SIG-M5 (cell line): Measurements from ENCODE around the gene SUN1.
"Not testable (repeated sequence)": the region's sequence is repeated elsewhere in the genome, so short reads cannot be mapped to it uniquely, and the experiment has no call there.

Source experiments
- DNase-seq: peaks from one replicate; lab custom pipeline; 2025; lab: John Stamatoyannopoulos, UW

The SUN1 gene

DNA sequence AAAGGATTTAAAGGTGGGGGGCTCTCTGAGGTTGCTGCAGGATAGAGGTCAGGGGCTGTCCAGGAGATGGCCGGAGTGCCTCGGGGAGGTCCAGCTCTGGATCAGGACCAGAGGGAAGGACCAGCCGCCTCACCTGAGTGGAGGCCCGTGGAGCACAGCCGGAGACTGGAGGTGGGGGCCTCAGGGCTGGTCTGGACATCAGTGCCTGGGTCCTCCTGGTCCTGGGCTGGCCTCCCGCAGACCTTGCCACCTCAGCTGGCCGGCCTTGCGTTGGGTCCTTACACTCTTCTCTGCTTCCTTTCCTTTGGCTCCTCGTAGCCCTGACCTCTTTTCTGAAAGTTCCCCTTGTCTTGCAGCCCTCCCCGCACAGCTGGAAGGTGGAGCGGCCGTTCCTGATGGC, 2.0 kb downstream of the SUN1 start:
- no peak for DNase-seq

DNA sequence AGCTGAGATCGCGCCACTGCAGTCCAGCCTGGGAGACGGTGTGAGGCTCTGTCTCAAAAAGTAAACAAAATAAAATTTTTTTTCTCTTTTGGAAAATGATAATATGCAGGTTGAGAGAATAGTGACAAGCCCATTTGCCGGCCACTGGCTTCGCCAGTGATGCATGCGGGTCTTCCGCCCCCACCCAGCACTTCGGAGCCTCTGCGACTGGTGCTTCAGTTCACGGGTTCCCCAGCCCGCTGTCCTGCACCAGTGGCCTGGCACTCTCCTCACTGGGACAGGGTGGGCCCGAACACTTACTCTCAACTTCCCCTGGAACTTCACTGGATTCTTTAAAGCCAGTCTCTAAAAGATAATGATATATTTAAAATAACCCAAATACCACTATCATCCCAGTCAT, 2.7 kb downstream of the SUN1 start:
- DNase-seq = no peak

DNA sequence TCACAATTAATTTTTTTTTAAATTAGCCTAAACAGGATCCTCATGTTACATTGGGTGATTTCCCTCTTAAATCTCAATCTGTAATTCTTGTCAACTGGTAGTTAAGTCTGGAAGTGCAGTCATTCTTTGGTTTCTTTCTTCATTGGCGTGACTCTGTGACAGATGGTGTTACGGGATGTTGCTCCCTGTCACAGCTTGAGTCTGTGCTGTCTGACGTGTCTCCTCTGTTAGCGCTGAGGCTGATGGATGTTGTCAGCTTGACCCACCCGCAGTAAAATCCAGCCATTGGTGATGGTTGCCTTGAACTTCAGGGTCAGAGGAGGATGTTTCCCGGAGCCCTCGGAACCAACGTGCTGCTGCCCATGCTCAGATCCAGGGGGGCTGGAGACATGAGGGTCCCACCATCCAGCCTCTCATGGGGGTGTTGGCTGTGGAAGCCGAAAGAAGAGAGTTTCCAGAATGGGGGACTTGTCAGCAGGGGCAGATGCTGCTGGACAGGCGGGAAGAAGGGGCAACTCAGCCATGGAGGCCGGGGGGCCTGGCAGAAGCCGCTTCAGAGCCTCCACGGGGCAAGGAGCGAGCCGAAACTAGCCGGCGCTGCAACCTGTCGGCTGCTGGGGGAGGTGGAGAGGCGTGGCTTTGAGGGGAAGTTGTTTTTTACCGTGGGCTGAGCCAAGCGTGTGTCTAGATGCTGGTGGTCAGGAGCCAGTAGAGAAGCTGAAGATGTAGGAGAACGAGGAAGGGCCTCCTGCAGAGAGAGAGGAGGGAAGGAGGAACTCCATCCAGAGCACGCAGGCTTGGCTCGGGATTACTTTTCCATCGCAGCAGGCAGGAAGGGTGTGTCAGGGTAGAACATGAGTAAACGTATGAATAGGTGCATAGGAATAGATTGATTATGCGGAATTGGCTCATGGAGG, 3.5 kb downstream of the SUN1 start:
- DNase-seq = no peak

DNA sequence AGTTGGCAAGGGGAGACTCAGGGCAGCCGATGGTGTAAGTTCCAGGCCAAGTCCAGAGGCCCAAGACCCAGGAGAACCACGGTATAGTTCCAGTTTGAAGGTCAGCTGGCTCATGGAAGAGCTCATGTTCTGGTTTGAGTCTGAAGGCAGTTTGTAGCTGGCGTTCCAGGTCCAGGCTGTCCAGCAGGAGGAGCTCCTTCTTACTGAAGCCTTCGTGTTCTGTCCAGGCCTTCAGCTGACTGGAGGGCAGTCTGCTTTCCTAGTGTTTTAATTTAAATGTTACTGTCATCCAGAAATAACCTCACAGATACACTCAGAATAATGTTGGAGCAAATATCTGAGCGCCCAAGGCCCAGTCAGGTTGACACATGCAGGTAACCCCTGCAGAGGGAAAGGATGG, 4.2 kb downstream of the SUN1 start:
- no peak for DNase-seq

DNA sequence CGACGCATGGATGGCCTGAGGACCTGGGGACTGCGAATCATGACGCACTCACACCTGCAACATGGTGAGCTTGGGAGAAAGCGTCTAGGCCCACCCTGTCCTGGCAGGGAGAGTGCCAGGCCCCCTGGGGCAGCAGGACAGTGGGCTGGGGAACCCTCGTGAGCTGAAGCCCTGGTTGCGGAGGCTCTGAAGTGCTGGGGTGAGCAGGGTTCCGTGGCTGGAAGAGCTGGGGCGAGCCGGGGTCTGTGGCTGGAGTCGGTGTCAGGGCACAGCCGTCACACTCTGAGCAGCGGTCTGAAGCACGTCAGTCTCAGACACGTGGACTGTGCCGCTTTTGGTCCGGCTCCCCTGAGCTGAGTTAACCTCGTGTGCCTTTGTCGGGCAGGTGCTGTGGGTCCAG, 4.7 kb downstream of the SUN1 start:
- DNase-seq = no peak

DNA sequence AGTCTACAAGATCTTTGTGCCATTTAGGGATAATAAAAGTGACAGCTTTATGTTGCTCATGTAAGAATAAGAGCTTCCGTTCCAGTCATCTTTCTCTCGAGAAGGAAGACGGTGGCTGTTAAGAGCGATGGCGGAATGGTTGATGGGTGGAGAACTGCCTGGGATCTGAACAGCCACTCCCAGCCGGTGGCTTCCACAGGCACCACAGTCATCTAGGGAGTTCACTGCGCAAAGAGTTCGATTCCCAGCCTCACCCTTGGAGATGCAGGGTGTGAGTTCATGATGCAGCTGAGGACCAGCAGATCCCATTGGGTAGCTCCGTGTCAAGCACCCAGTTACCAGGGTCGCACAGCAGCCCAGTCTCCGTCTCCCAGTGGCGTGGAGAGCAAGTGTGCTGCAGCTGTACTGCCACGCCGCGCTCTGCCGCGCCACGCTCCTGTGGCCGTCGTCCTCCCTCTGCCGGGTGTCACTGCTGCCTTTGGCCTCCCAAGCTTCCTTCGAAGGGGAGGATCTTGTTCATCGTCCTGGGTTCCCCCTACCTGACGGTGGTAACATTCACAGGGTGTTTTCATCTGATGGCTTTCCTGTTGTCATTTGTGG, 7.8 kb downstream of the SUN1 start:
- no peak for DNase-seq

DNA sequence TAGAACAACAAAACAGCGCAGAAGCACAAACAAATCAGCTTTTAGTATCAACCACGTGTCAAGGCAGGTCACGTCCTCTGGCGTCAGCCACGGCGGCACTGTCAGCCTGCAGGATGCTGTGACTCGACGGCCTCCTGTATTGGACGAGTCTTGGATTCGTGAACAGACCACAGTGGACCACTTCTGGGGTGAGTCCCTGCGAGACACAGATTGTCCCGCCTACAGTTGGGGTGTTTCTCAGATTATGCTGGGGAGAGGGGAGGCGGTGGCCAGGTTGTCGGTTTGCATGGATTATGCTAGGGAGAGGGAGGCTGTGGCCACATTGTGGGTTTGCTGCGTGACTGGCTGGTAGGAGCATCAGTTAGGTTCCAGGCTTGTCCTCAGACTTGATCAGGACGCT, 9.7 kb downstream of the SUN1 start:
- DNase-seq = no peak

DNA sequence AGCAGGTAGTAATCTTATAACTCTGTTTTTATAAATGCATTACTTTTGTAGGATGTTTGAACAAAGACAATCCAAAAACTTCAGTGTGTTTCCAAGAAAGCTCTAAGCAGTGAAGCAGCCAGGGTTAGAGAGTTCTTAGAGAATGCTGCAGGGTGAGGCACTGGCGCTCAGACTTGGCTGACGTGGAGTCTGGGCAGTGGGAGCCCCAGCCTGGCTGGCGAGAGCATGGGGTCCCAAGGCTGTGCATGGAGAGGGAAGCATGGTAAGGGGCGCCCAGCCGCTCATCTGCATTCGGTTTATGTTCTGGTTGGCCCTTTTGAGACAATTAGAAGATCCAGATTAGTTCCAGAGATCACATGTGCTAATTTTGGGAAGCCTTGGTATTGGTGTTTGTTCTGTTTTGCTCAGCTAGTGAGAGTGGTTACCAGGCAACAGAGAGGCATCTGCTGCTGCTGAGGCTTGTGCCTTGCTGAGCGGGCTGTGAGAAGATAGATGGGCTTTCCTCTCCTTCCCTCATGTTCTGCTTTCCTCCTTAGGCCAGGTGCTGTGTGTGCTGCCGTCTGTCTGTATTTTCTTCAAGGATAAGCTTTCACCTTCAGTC, 10.3 kb downstream of the SUN1 start:
- DNase-seq = no peak

DNA sequence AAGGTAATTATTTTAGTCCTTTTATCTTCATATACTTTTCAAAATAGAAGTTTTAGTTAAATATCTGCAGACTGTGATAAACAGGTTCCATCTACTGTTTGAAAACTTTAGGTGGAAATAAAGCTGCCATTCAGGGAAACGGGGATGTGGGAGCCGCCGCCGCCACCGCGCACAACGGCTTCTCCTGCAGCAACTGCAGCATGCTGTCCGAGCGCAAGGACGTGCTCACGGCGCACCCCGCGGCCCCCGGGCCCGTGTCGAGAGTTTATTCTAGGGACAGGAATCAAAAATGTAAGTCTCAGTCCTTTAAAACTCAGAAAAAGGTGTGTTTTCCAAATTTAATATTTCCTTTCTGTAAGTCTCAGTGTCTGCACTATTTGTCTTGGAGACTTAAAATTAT, 11.0 kb downstream of the SUN1 start:
- DNase-seq = no peak

DNA sequence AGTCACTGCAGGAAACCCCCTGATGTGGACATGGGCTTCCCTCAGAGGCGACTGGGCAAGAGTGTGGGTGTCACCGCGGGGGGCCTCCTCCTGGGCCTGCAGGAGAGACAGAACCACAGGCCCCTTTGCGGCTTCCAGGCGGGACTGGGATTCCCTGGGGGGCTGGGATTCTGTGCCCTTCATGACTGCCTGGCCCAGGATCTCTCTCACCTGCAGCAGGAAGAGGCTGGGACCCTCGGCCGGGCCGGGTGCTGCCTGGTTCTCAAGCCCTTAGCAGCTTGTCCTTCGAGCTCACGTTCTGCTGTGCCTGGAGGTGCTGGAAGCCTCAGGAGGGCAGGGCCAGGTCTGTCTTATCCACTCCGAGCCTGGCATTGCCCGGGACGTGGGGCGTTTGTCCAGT, 11.8 kb downstream of the SUN1 start:
- DNase-seq = no peak

DNA sequence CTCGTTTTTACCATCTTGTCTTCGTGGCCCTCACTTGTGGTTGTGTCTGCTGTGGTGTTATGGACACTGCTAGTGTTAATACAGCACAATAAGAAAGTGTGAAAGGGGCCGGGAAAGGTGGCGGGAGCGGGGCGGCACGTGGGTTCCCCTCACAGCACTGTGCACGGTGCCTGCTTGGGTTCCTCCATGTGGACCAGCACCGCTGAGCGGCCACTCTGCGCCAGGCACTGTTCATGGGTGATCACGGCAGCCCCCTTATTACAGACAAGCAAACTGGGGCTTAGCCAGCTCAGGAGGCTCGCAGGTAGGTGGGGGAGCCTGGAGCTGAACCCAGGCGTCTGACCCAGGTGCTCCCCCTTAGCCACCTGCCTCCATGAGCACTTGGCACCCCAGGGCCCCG, 12.2 kb downstream of the SUN1 start:
- no peak for DNase-seq

DNA sequence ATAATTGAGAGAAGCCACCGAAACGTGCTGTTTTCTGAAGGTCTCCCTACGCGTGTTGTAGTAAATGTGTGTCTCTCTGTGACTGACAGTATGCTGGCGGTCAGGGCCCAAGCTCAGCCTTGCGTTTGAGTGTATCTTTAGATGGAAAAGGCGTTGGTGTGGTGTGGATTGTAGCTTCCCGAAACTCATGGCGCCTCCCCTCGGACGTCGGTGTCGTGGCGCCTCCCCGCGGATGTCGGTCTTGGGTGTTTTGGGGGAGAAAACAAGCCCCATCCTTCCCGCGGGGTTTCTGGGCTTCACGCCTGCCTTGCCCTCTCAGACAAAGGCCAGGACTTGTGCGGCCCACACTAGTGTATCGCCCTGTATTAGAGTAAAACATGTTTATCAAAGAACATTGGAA, 12.8 kb downstream of the SUN1 start:
- no peak for DNase-seq

DNA sequence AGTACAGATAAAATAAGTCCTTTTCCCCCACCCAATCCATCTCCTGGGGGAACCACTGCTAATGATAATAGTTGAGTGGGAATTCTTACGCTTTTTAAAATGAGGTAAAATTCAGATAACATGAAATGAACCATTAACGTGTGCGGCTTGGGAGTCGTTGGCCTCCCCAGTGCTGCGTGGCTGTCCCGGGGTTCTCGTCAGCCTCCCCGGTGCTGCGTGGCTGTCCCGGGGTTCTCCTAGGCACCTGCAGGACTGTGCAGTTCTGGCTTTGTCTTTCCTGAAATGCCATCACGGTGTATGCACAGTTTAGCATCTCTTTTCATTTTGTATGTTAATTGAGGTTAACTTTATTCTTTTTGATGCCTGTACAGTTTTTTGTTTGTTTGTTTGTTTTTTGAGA, 13.5 kb downstream of the SUN1 start:
- DNase-seq = no peak

DNA sequence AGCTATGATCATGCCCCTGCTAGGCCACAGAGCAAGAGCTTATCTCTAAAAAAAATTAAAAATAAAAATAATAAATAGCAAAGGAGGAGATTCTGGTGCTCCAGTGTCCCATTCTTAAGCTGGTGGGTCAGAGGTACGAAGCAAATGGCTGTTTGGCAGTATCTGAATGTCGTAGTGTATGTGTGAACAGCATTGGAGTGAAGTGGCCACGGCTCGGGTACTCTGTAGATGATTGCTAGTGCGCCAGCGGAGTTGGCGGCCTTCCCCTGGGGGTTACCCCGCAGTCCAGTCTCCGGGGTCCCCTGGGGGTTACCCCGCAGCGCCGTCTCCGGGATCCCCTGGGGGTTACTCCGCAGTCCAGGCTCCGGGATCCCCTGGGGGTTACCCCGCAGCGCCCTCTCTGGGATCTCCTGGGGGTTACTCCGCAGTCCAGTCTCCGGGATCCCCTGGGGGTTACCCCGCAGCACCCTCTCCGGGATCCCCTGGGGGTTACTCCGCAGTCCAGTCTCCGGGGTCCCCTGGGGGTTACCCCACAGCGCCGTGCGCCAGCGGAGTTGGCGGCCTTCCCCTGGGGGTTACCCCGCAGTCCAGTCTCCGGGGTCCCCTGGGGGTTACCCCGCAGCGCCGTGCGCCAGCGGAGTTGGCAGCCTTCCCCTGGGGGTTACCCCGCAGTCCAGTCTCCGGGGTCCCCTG, 14.8 kb downstream of the SUN1 start:
- not testable (repeated sequence) for DNase-seq

DNA sequence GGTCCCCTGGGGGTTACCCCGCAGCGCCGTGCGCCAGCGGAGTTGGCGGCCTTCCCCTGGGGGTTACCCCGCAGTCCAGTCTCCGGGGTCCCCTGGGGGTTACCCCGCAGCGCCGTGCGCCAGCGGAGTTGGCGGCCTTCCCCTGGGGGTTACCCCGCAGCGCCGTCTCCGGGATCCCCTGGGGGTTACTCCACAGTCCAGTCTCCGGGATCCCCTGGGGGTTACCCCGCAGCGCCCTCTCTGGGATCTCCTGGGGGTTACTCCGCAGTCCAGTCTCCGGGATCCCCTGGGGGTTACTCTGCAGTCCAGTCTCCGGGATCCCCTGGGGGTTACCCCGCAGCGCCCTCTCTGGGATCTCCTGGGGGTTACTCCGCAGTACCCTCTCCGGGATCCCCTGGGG, 15.5 kb downstream of the SUN1 start:
- DNase-seq = not testable (repeated sequence)

DNA sequence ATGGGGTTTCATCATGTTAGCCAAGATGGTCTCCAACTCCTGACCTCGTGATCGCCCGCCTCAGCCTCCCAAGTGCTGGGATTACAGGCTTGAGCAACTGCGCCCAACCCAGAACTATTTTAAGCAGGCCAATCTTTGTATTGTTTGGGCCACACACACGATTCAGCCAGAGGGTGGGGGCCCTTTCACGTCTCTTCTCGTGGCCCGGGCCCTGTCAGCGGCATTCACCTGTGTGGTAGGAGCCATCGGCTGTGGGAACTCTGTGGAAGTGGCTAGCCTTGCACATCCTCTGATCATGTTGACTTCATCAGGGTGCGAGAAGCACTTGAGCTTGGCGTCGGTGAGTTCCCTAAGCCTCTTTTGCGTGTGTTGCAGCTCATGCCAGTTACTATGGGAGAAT, 16.9 kb downstream of the SUN1 start:
- DNase-seq = no peak

DNA sequence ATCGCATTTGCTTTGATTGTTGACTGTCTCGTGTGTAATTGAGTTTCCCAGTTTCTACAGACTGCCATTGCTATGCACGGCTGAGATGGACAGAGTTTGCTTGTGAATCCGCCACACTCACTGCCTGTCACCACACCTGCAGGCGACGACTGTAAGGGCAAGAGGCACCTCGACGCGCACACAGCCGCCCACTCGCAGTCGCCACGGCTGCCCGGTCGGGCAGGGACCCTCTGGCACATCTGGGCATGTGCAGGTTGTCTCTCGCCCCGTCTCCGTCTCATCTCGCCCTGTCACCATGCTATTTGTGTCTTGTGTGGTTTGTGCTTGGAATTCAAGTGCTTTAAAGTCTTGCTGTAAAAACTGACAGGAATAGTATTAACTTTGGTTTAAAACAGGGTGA, 17.5 kb downstream of the SUN1 start:
- DNase-seq = no peak

DNA sequence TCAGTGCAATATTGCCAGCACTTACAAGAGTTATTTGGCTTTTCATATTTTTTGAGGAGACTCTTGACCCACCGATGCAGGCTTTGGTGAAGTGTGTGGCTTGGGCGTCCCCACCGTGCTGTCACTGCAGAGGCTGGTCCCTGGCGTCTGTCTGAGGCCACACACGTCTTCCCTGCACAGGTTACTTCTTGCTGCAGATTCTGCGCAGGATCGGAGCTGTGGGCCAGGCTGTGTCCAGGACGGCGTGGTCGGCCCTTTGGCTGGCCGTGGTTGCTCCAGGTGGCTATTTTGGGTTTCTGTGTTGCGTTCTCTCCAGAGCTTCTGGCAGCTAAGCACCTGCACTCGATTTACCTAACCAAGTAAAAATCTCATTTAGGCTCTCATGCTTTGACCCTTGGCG, 18.9 kb downstream of the SUN1 start:
- no peak for DNase-seq

DNA sequence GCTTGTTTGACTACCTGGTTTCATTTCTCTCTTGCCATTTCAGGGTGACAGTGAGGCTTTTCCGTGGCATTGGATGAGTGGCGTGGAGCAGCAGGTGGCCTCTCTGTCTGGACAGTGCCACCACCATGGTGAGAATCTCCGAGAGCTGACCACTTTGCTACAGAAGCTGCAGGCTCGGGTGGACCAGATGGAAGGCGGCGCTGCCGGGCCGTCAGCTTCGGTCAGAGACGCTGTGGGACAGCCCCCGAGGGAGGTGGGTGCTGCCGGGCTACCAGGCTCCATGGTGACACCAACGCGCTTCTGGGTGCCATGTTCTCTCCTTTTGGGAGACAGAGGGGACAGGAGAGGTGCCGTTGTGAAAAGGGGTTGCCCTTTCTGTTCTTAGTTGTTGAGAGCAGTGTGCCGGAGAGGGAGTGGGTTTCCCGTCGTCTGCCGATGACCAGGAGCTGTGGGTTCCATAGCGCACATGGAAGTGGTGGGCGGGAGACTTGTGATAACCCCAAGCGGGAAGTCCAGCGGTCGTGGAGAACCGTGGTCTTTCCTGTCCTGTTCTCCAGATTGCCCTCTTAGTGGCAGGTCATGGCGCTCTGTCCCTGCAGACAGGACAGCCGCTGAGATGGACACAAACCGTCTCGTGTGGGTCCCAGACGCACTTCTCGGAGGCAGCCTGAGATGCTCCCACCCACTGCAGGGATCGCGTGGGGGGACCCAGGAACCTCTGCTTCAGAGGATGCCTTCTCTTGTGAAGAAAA, 21.3 kb downstream of the SUN1 start:
- DNase-seq = no peak

DNA sequence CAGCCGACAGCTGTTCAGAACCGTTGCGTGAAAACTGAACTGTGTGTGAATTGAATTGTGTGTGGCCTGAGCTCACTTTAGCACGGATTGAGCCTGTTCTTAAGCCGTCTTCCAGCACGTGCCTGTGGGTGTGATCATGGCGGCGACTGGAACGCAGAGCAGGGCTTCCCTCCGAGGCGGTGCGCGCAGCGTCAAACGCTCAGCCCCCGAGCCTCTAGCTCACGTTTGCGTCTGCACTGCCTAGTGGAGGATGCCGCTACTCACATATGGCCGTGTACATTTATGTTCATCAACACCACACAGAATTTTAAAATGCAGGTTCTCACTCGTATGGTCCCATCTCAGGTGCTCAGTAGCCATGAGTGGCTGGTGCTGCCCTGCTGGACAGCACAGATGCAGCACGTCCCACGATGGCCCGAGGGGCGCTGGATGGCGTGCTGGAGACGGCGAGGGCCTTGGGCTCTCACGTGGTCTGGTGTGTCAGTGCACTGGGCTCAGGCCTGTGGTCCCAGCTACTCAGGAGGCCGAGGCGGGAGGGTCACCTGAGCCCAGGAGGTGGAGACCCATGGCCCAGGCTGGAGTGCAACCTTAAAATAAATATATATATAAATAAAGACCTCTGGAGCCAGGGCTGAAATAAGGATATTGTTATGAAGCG, 22.0 kb downstream of the SUN1 start:
- no peak for DNase-seq

DNA sequence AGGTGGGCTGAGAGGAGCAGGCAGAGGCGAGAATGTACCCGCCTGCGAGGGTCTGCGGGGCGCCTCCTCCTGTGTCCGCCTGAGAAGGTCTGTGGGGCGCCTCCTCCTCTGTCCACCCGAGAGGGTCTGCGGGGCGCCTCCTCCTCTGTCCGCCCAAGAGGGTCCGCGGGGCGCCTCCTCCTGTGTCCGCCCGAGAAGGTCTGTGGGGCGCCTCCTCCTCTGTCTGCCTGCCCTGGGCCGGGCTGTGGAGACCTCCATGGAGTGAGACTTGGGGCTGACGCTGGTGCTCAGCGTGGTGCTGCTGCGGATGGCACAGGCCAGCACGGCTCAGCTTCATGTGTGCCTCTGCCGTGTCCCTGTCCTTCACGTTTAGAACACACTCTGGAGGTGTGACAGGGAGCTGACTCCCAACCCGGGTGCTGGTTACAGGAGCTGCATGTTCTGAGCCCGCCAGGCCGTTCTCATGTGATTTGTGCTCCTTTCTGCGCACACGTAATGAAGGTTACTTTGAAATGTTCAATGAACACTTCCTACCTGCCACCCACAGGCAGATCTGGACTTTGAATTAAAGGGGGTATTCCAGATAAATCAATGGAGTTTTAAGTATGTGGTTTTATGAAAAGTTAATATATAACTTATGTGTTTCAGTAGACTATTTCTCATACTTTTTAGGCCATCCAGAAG, 23.6 kb downstream of the SUN1 start:
- DNase-seq = no peak
